Thyroid gland (tissue), 4 donors: ENCODE measurements around the gene AQP9. TPM values are rescaled to one million over a fixed set of nuclear protein-coding genes. Genes with fewer than 3 reads are reported as not detected.

Experiments used
- DNase-seq, 2 donors: peaks; one replicate each; pipeline ENCODE4 v3.0.0-alpha.2; 2019
- H3K27ac ChIP-seq, 3 donors: fragments of 200-600 bp; sonication (generic); 1 replicate in 2 of 3; 2 replicates in 1 of 3; pipeline ENCODE4 v1.5.1; 2016 to 2019; ENCODE audit warnings: mild to moderate bottlenecking in 1 of 3, moderate library complexity in 1 of 3
- H3K27me3 ChIP-seq: fragments of 200-600 bp; sonication (generic); one replicate; pipeline ENCODE4 v1.5.1; 2019
- H3K36me3 ChIP-seq, 2 donors: fragments of 200-600 bp; sonication (generic); one replicate each; pipeline ENCODE4 v1.5.1; 2016 to 2019
- H3K4me1 ChIP-seq, 2 donors: fragments of 200-600 bp; sonication (generic); one replicate each; pipeline ENCODE4 v1.5.1; 2017 to 2019
- H3K4me3 ChIP-seq, 3 donors: fragments of 200-600 bp; sonication (generic); replicated peaks in 1 of 3; 1 replicate in 2 of 3; 2 replicates in 1 of 3; pipeline ENCODE4 v1.5.1; 2016; ENCODE audit warnings: mild to moderate bottlenecking in 1 of 3
- H3K9me3 ChIP-seq: fragments of 200-600 bp; sonication (generic); one replicate; pipeline ENCODE4 v1.5.1; 2017
- POLR2A ChIP-seq, 2 donors: fragments of 450-650 bp; IDR thresholded peaks; one replicate each; pipeline ENCODE4 v1.6.1; 2017; ENCODE audit warnings: antibody characterized with exemption in 2 of 2, mild to moderate bottlenecking in 2 of 2, moderate library complexity in 1 of 2
- WGBS, 2 donors: methylation state at CpG; one replicate each; pipeline ENCODE4 v1.1.5; 2017; 5-methylcytosine and 5-hydroxymethylcytosine counted together
- intact Hi-C: fragments of 100-400 bp; cut with DNase I; formaldehyde crosslinking; loops from one replicate; pipeline ENCODE4 v1.15.1; 2023
- total RNA-seq, 4 donors: library from RNA; depleted of rRNA; stranded (reverse); fragments of >200 nt; gene quantifications; one replicate each; pipeline ENCODE4 v1.2.3, GENCODE V29; 2016
- TF ChIP-seq, protein P1 (sequence below), 6 experiments: fragments of 200-600 bp in 3 of 6; fragments of 450-650 bp in 3 of 6; sonication (generic) in 3 of 6; IDR thresholded peaks; one replicate each; pipeline ENCODE4 v1.5.1; 2016 to 2019; ENCODE audit warnings: antibody characterized with exemption in 6 of 6, mild to moderate bottlenecking in 2 of 6, inconsistent platforms in 1 of 6, moderate library complexity in 1 of 6

Gene AQP9
- total RNA-seq, 4 donors from 2014 or later, result 0.21 to 1.6 (median 0.78) TPM; not detected in 1

DNA sequence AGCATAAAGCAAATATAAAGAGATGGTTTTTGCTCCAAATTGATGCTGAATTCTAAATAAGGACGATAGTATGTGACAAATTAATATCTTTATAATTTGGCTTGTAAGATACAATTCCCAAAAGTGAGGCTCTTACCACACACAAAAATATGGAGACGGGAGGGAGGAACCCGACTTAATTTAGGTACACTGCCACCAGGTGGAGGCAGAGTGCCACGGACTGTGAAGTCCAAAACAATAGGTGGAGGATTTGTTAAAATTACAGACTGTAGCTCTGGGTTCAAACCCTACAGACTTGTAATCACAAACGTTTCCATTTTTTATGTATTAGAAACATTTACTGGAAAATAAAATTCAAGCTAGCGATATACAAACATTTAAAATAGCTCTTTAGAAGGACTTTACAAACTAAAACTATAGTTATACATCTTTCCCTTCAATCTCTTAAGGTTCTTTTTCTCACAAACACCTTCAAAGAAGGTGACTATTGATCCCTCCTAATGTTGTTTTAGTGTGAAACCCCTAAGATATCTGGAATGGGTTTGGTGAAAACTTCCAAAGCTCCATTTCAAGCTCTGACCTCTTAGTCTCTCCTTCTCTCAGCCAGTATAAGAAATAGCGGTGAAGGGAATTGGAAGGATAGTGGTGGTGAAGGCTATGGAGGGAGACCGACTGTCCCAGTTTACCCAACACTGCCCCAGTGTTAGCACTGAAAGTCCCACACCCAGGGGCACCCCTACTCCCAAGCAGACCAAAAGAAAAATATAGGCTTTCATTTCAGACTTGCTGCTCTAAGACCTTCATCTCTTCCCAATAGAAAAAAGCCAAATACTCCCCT lies 89.7 kb downstream of the AQP9 start:
- Histone ChIP-seq H3K36me3 (no peaks in the 10 kb centered on the region), H3K4me3 (no peak overlapping the region), H3K4me1 (peaks cover 4 to 5% of the 10 kb centered on the region in 2 donors), H3K27me3 (no peaks in the 10 kb centered on the region), H3K9me3 (no peaks in the 10 kb centered on the region), H3K27ac (no peak overlapping the region)
- TF ChIP-seq, protein P1, sequence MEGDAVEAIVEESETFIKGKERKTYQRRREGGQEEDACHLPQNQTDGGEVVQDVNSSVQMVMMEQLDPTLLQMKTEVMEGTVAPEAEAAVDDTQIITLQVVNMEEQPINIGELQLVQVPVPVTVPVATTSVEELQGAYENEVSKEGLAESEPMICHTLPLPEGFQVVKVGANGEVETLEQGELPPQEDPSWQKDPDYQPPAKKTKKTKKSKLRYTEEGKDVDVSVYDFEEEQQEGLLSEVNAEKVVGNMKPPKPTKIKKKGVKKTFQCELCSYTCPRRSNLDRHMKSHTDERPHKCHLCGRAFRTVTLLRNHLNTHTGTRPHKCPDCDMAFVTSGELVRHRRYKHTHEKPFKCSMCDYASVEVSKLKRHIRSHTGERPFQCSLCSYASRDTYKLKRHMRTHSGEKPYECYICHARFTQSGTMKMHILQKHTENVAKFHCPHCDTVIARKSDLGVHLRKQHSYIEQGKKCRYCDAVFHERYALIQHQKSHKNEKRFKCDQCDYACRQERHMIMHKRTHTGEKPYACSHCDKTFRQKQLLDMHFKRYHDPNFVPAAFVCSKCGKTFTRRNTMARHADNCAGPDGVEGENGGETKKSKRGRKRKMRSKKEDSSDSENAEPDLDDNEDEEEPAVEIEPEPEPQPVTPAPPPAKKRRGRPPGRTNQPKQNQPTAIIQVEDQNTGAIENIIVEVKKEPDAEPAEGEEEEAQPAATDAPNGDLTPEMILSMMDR (IDR thresholded peaks at IDR 0.05), result peak; percentile 23 to 82 (median 65)
- TF ChIP-seq POLR2A (IDR thresholded peaks at IDR 0.05), result no peak
- WGBS, 2 donors, result 48% methylated on average over 8 of the region's 8 CpGs
- peak; percentile 71 to 74 for DNase-seq
- intact Hi-C loops, result loop anchor here (10.0 kb wide), 1 partner anchor 537 kb away; no protein-coding TSS in a partner anchor

DNA sequence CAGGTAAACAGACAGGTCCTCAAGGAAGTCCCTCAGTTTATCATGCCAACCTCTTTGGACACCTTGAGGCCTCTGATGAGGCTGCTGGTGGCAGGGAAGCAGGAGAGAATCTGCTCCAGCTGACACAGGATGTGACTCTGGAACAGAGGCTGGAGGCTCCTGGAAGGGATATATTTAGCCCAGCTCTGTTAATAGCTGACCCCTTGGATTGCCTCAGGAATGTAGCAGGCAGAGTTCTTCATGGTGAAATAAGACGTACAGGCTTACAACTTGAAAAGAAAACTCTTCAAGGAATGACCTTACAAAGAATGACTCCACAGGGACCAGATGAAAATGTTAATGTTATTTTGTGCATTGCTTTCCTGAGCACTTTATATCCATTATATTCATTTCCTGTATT lies 90.5 kb downstream of the AQP9 start:
- no peak overlapping the region for H3K27ac ChIP-seq
- H3K27me3 ChIP-seq, result no peaks in the 10 kb centered on the region
- no peaks in the 10 kb centered on the region for H3K9me3 ChIP-seq
- no peak for DNase-seq
- WGBS, 2 donors, result 10 to 36% methylated on average over 1 of the region's 1 CpG
- no peaks in the 10 kb centered on the region for H3K36me3 ChIP-seq
- peaks cover 4 to 5% of the 10 kb centered on the region in 2 donors for H3K4me1 ChIP-seq
- H3K4me3 ChIP-seq, result no peak overlapping the region
- TF ChIP-seq POLR2A (IDR thresholded peaks at IDR 0.05), result no peak
- TF ChIP-seq, protein P1 (IDR thresholded peaks at IDR 0.05), result no peak
- intact Hi-C loops, result loop anchor here (10.0 kb wide), 1 partner anchor 536 kb away; no protein-coding TSS in a partner anchor

GRCh38 chr15:58229297-58229768 lies 91.2 kb downstream of the AQP9 start:
- no peaks in the 10 kb centered on the region for H3K27me3 ChIP-seq

GRCh38 chr15:58232281-58233065 lies 94.3 kb downstream of the AQP9 start:
- H3K27me3 ChIP-seq, result no peaks in the 10 kb centered on the region
- DNase-seq, result no peak
- peaks cover 4 to 5% of the 10 kb centered on the region in 2 donors for H3K4me1 ChIP-seq
- no peaks in the 10 kb centered on the region for H3K9me3 ChIP-seq
- no peak overlapping the region for H3K4me3 ChIP-seq
- intact Hi-C loops, result no loop called here
- no peak for TF ChIP-seq POLR2A (IDR thresholded peaks at IDR 0.05)
- TF ChIP-seq, protein P1 (IDR thresholded peaks at IDR 0.05), result no peak
- no peak overlapping the region for H3K27ac ChIP-seq
- 89 to 91% methylated on average over 3 of the region's 3 CpGs for WGBS, 2 donors
- H3K36me3 ChIP-seq, result no peaks in the 10 kb centered on the region

More at GRCh38 chr15:58229297-58229768, 91.2 kb downstream of the AQP9 start:
- WGBS, 2 donors, result 32 to 35% methylated on average over 8 of the region's 8 CpGs
- Histone ChIP-seq H3K4me1 (peaks cover 4 to 5% of the 10 kb centered on the region in 2 donors), H3K27ac (no peak overlapping the region), H3K9me3 (no peaks in the 10 kb centered on the region), H3K36me3 (no peaks in the 10 kb centered on the region), H3K4me3 (no peak overlapping the region)
- DNase-seq, result no peak
- TF ChIP-seq, protein P1 (IDR thresholded peaks at IDR 0.05), result no peak
- no peak for TF ChIP-seq POLR2A (IDR thresholded peaks at IDR 0.05)
- intact Hi-C loops, result loop anchor here (10.0 kb wide), 1 partner anchor 535 kb away; no protein-coding TSS in a partner anchor
